NCI-H510A treated with DMSO at 0.1 percent for 48 hours (cell line): ENCODE data around the gene CTTN.

Experiments used
- DNase-seq: peaks from one replicate; lab custom pipeline; 2025; lab: John Stamatoyannopoulos, UW

The CTTN gene

GRCh38 chr11:70409871-70410270, 11.5 kb downstream of the CTTN start:
- DNase-seq, result no peak

GRCh38 chr11:70410276-70411205, 12.2 kb downstream of the CTTN start:
- DNase-seq, result no peak

- no peak for DNase-seq
These were observed 13.6 kb downstream of the CTTN start for GRCh38 chr11:70411713-70412452.

- no peak for DNase-seq
These were observed 14.8 kb downstream of the CTTN start for GRCh38 chr11:70413151-70413550.

GRCh38 chr11:70414341-70415100, 16.2 kb downstream of the CTTN start:
- no peak for DNase-seq

- DNase-seq, result no peak
These were observed 16.9 kb downstream of the CTTN start for GRCh38 chr11:70415191-70415590.

DNA sequence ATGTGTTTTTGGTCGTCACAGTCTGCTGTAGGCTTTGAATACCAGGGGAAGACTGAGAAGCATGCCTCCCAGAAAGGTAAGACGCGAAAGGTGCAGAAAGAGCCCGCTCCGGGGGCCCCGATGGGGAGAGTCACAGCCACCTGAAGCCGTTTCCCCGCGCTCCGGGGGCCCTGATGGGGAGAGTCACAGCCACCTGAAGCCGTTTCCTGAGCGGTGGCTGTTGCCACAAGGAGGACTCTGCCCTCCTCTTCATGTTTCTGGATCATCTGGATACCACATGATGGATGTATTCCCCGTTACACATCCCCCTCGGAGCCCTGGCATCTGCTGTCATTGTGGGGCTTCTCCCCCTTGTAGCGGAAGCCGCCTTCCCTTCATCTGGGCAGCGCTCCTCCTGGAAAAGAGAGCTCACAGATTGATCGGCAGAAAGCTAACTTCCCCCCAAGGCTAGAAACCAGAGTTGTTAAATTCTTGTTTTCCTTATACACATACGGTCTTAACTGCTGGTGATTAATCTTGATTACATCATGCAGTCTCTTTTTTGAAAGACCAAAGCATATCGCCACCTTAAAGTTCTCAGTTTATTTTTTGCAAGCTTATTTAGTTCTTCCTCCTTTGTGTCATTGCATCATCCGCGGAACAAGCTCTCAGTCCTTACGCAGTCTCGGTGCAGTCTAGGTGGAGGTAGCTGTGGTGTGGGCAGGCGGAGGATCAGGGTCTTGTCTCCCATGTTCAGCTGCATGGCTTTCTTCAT, 17.5 kb downstream of the CTTN start:
- DNase-seq, result no peak

DNA sequence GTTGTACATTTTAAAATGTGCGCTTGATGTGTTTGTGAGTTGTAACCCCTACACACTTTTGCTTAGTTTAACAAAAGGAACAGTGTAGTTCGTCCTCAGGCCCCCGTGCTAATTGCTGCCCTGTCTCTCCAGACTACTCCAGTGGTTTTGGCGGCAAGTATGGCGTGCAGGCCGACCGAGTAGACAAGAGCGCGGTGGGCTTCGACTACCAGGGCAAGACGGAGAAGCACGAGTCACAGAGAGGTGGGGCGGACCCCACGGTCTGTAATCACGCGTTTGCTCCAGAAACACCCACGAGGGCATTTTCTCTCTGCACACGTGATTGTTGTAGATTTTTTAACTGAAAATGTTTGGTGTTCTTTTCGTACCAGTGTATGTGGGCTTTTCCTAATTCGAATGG, 18.6 kb downstream of the CTTN start:
- DNase-seq, result no peak

DNA sequence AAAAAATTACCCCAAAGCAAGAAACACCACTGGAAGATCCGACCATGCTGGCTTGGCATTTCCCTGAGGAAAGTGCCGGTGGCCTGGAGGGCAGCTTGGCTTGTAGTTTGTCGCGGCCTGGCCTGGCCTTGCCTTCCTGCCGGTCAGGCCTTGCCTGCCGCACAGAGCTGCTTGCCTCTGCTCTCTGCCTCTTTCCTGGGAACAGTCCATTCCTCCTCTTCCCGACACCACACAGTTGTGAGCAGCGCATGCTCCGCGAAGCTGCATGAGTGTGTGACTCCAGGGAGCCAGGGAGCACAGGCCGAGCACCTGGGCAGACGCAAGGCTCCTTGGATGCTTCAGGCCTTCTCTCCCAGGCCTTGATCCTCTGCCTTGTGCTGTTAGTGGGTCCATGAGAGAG, 19.8 kb downstream of the CTTN start:
- no peak for DNase-seq

DNA sequence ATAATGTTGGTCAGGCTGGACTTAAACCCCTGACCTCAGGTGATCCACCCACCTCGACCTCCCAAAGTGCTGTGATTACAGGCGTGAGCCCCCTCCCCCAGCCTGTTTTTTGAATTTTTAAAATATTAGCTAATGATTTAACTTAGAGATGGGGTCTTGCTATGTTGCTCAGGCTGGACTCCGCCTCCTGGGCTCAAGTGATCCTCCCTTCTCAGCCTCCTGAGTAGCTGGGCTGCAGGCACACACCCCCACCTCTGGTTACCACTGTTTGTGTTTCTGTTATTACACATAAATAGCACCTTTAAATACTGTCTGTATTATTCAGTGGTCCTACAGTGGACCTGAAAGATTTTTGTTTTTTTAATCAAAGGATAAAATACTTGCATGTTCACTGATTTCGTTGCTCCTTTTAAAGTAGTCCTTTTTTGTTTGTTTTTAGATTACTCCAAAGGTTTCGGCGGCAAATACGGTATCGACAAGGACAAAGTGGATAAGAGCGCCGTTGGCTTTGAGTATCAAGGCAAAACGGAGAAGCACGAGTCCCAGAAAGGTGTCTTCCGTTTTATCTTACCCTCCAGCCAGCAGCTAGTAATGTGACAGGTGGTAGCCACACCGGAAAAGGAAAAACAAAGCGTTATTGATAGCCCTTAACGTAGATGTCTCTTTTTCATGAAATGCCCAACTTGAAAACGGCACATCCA, 21.1 kb downstream of the CTTN start:
- DNase-seq, result no peak

DNA sequence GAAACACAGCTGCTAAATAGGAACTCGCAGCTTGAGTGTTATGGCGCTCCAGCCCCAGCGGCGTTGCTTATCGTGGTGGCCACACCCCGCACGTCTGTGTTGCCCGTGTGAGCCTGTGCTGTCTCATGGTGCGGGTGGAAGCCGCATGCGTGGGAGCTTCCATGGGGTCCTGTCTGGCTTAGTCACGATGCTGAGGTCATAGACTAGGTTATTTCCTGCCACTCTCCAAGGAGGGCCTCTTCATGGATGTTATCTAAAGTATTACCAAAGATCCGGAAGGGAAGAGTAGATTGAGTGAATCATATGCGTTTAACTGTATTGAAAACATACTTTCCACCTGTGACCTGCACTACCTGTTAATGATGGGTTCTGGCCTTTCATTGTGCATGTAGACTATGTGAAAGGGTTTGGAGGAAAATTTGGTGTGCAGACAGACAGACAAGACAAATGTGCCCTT, 21.7 kb downstream of the CTTN start:
- DNase-seq, result no peak

DNA sequence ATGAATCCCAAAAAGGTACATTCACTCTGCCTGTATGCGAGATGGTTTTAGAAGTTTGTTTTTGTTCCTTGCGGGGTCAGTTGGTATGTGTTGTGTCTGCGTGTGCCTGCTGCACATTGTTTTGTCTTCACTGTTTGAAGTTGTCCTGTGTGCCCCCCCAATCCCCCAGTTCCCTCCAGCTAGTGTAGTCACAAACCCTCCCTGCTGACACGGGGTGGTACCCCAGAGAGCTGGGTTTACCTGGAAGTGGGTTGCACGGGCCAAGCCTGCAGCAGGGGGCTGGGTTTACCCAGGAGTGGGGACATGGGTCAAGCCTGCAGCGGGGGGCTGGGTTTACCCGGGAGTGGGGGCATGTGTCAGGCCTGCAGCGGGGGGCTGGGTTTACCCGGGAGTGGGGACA, 22.2 kb downstream of the CTTN start:
- DNase-seq, result no peak

GRCh38 chr11:70421123-70421522, 22.8 kb downstream of the CTTN start:
- DNase-seq, result no peak

GRCh38 chr11:70422692-70423522, 24.6 kb downstream of the CTTN start:
- DNase-seq, result no peak

GRCh38 chr11:70423523-70424505, 25.5 kb downstream of the CTTN start:
- DNase-seq, result no peak

DNA sequence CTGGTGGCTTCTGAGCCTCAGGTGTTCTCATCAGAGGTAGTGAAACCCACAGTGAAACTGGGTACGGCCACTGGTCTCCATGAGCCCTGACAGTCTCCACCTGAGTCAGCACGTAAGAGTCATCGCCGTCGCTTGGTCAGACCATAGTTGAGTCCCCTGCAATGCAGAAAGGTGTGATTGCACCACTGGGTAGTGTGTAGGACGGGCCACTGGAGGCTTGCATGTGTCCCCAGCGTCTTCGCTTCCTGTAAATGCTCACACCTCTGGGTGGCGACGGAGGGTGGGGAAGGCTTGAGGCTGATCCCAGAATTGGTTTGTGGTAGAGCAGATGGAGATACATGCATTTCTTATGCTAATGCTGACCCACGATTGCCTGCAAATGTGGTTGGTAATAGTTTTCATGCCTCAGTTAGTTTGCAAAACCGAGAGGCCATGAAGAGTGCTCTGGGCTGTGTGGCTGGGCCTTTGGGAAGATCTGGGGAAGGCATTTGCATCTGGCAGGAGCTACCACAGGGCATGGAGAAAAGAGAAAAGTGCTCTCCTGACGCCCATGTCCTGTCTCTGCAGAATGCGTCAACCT, 26.5 kb downstream of the CTTN start:
- DNase-seq, result no peak

GRCh38 chr11:70427436-70427835, 29.1 kb downstream of the CTTN start:
- DNase-seq, result no peak

DNA sequence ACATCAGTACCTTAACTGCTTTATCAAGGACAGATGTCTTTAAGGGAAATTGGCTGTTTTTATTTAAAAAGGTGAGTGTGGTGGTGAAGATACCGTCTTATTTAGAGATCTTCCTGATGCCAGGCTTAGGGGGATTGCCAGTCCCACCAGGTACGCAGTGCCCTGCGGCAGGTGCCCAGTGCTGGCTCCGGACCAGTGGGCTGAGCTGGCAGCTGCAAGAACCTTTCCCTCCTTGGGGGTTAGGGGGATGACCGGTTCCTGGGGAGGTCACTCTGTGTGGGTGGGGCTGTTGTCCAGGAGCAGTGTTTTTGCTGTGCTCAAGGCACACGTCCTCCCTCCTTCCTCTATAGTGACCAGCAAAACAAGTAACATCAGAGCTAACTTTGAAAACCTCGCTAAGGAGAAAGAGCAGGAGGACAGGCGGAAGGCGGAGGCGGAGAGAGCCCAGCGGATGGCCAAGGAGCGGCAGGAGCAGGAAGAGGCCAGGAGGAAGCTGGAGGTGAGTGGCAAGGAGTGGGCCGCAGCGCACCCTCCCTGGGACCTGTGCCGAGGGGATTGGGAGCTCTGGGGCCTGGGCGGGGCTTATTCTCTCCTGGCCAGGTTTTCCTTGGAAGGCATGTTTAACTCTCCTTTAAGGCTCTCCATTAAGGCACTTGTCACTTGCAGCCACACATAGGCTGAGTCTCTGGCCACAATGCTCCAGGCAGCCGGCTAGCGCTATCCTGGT, 30.5 kb downstream of the CTTN start:
- DNase-seq, result no peak
